ENCODE results near the gene THAP7. TPM values are rescaled to one million over a fixed set of nuclear protein-coding genes. Genes with fewer than 3 reads are reported as not detected.

Gene THAP7
- total and polyA plus RNA-seq, 2 of the 13 experiments (the other 11 are each of a cell fraction or from before 2014, with no cell fraction given): 13.0 to 25.5 TPM

DNA sequence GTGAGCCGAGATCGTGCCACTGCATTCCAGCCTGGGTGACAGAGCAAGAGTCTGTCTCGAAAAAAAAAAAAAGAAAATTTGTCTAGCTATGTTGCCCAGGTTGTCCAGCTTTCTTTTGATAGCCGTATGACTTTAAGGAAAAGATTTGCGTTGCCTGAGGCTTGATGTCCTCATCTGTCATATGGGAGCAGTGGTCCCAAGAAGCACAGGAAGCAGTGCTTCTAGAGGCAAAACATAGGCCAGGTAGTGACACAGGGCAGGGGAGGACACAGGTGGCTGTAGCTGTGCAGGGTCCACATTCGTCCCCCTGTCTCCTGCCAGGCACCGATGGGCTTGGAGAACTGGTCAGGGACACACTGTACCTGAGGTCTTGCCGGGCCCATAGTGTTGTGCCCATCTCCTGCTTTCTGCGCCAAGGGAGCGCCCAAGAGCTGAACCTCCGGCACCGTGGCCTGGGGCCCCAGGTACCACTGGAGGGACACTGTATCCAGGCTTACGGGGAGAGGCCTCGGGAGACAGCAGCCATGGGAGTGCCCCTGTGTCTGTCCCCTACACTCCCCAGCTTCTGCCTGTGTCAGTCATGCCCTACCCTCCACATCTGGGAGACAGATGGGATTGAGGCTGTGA is 45.2 kb upstream of the THAP7 start:
- POLR2A ChIA-PET: no interaction called here
- 26% methylated on average over 5 of the region's 14 CpGs for WGBS (ENCODE audit: low lambda C conversion rate)
- no TSS peak for BruUV-seq (replicated peaks)
- CTCF ChIA-PET (ENCODE audit: low intra/inter-chr PET ratio, low total read pairs): no interaction called here
- H3K4me2 ChIP-seq (ENCODE audit: low read depth, low read length): no peak overlapping the region
- H3K27me3 ChIP-seq (ENCODE audit: control insufficient read depth in 1 of 2, insufficient read depth in 2 of 2, low read length in 2 of 2): peaks cover 7 to 37% of the 10 kb centered on the region in 2 experiments; a peak in 4 of 5 replicates
- H2AFZ ChIP-seq (ENCODE audit: low read length): no peak overlapping the region
- no peaks in the 10 kb centered on the region for H3K79me2 ChIP-seq (ENCODE audit: insufficient read depth, low read length)
- TF ChIP-seq ERF (CRISPR knock-in tag; IDR thresholded peaks at IDR 0.05) (no peak), CC2D1A (CRISPR knock-in tag; IDR thresholded peaks at IDR 0.05) (no peak), TCF7L2 (IDR thresholded peaks at IDR 0.05; ENCODE audit: low read depth, low read length) (no peak), SETDB1 (CRISPR knock-in tag; IDR thresholded peaks at IDR 0.05; ENCODE audit: borderline replicate concordance) (no peak), KDM5A (IDR thresholded peaks at IDR 0.05; ENCODE audit: borderline replicate concordance, low read length) (no peak), ZNF136 (CRISPR knock-in tag; IDR thresholded peaks at IDR 0.05; ENCODE audit: low read depth) (no peak), ZSCAN25 (CRISPR knock-in tag; IDR thresholded peaks at IDR 0.05) (no peak), SCMH1 (CRISPR knock-in tag; IDR thresholded peaks at IDR 0.05; ENCODE audit: borderline replicate concordance) (no peak), FOXP1 (IDR thresholded peaks at IDR 0.05) (no peak), FOXP1 (CRISPR knock-in tag; IDR thresholded peaks at IDR 0.05) (no peak), KDM4B (CRISPR knock-in tag; IDR thresholded peaks at IDR 0.05) (no peak)
- TF ChIP-seq, protein P1, sequence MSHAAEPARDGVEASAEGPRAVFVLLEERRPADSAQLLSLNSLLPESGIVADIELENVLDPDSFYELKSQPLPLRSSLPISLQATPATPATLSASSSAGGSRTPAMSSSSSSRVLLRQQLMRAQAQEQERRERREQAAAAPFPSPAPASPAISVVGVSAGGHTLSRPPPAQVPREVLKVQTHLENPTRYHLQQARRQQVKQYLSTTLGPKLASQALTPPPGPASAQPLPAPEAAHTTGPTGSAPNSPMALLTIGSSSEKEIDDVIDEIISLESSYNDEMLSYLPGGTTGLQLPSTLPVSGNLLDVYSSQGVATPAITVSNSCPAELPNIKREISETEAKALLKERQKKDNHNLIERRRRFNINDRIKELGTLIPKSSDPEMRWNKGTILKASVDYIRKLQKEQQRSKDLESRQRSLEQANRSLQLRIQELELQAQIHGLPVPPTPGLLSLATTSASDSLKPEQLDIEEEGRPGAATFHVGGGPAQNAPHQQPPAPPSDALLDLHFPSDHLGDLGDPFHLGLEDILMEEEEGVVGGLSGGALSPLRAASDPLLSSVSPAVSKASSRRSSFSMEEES (CRISPR knock-in tag; IDR thresholded peaks at IDR 0.05): no peak
- TF ChIP-seq, protein P2, sequence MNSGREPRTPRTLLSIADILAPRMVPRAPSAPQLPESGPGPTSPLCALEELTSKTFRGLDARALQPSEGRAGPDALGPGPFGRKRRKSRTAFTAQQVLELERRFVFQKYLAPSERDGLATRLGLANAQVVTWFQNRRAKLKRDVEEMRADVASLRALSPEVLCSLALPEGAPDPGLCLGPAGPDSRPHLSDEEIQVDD (CRISPR knock-in tag; IDR thresholded peaks at IDR 0.05; ENCODE audit: borderline replicate concordance): no peak
- no peak overlapping the region for H3K27ac ChIP-seq (ENCODE audit: extremely low read length, insufficient read depth, low read length)
- in situ Hi-C loops (cut with HindIII; ENCODE audit: extremely low pct_ligation_motif_present, low pct_unique_long_range_greater_than_20kb): no loop called here
- no peak for ATAC-seq
- intact Hi-C loops (cut with micrococcal nuclease; ENCODE audit: unreplicated experiment): no loop called here
- H3K4me1 ChIP-seq (ENCODE audit: insufficient read depth, low read length): peaks cover 12% of the 10 kb centered on the region; the same call in 1 of the 2 replicates
- no peaks in the 10 kb centered on the region; the same call in 1 of the 2 replicates for H4K20me1 ChIP-seq (ENCODE audit: insufficient read depth, low read length)
- no peak for DNase-seq (ENCODE audit: low spot score)
- no peak overlapping the region for H3K4me3 ChIP-seq (replicated peaks in 1 of 3; ENCODE audit: insufficient read depth in 1 of 3, low read depth in 2 of 3, low read length in 3 of 3)
- no peak for FAIRE-seq
- H3K36me3 ChIP-seq (replicated peaks in 1 of 2; ENCODE audit: control insufficient read depth in 1 of 2, insufficient read depth in 2 of 2, low read length in 2 of 2): no peaks in the 10 kb centered on the region
- H3K9me3 ChIP-seq (ENCODE audit: low read length): no peaks in the 10 kb centered on the region
- no peak overlapping the region for H3K9ac ChIP-seq (ENCODE audit: insufficient read depth, low read depth, low read length)
